HG03066 (cell line): ENCODE measurements around the gene DUSP10.

Source experiments
- ATAC-seq: cut with Tn5 transposase; IDR thresholded peaks from one replicate; pipeline ENCODE4 v1.9.1; 2021; ENCODE audit warnings: low read depth; ENCODE audit not compliant: unreplicated experiment

Gene DUSP10

DNA sequence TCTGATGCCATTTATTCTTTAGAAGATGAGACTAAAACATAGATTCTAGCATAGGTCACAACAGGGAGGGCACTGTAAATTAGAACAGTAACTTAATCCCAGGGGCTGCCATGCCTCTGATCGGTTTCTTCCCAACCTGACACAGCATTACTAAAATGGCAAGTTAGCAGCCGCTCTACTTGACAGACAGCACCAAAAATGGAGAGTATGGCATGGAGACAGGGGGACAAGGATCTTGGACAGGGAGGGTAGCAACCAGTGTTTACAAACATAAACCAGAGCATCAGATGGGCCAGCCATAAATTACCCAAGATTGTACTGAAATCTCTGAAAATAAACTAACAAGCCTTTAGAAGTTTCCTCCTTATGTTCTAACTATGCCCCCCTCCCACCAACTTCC is 5.9 kb downstream of the DUSP10 start:
- ATAC-seq: no peak

DNA sequence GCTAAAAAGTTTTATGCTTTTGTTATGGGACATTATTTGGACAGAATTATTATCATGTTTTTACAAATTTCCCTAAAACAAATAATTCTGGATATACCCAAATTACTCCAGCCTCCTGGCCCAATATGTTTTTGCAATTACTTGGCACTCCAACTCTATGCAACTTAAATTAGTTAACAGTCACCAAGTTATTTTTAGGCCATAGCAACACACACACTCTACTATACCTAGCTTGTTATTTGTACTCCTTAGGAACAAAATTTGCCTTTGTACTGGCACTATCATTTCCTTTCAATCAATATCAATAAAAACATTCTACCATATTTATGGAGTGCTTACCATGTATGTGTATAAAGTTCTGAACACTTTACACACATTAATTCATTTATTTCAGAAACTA is 7.7 kb downstream of the DUSP10 start:
- ATAC-seq: no peak

DNA sequence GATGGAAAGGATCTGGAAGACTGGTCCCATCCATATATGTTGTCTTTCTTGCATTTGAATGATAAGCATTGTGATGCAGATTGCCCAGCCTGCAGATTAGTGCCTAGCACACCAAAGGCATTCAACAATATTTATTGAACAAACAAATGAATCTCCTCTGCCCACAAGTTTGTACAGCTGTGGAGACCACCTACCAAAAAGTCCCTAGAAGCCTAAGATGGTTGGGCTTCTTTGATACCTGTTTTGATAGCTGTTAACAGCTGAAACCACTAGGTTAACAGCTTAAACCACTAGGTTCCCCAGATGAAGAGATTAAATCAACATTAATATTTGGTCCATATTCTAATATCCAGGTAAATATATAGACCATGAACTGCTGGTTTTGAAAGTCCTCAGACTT is 9.8 kb downstream of the DUSP10 start:
- ATAC-seq: no peak

DNA sequence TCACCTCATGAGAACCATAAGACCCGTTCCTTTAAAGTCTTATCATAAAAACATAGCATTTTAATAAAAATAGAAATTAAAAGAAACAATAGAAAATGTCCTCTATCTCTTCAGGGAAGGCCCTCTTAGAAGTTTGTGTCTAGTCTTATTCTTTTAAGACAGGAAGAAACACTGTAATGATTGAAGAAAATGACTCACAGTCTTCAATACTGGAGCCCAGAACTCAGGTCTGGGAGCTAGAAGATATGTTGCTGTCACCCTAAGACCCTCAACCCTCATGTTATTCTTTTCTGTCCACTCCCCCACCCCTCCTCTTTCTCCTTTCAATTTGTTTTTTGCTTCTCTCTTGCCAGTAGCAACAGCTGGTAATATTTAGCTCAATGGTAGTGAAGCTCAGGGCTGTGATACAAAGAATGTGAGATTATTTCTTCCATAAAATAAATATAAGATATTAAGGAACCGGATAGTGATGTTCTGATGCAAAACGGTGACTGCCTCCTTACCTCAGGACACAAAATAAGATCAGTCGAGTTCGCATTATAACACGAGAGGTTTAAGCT is 12.0 kb downstream of the DUSP10 start:
- ATAC-seq: no peak

DNA sequence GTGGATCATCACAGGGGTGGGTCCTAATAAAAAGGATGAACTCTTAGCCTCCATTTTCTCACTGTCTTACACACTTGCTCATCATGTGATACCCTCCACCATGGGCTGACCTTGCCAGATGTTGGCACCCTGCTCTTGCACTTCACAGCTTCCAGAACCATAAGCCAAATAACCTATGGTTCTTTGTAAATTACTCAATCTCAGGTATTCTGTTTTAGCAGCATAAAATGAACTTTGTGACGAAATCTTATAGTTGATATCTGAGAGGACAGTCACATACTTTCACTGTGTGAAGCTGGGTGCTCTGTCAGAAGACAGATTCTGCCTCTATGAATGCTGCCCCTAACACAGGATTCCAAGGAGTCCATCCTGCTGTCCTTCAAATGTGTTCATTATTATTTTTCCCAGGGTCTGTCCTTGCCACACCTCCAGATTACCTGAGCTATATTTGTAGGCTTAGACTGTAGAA is 13.8 kb downstream of the DUSP10 start:
- ATAC-seq: no peak

DNA sequence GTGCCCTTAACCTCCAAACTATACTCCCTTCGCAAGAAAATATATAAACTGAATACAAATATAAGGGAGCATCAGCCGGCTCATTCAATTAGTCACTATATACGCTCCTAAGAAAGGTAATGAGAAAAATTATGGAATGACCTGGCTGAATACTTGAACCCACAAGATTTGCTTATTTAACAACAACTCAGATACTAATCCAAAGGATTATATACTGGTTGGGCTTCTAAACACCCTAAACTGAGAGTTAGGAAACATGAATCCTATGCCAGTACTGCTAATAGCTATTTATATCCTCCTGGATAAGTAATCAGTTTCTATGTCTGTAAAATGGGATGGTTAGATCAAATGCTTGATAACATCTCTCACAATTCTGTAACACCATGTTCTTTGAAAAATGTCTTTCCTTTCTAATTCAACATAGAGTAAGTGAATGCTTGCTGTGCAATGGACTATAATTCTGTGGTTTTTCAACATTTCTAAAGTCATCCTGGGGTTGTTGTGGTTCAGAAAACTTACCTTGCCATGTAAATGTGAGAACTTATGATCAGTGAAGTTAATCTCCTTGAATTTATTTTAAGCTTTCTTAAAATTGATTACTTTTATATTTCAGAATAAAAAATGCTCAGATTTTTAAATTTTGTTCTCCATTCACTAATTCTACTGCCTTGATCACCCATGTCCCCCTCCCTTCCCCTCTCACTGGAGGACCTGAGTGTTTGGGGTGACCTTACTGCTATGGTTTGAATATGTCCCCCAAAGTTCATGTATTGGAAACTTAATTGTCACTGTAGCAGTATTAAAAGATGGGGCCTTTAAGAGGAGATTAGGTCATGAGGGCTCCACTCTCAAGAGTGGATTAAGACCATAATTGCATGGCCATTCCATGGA is 14.5 kb downstream of the DUSP10 start:
- no peak for ATAC-seq

DNA sequence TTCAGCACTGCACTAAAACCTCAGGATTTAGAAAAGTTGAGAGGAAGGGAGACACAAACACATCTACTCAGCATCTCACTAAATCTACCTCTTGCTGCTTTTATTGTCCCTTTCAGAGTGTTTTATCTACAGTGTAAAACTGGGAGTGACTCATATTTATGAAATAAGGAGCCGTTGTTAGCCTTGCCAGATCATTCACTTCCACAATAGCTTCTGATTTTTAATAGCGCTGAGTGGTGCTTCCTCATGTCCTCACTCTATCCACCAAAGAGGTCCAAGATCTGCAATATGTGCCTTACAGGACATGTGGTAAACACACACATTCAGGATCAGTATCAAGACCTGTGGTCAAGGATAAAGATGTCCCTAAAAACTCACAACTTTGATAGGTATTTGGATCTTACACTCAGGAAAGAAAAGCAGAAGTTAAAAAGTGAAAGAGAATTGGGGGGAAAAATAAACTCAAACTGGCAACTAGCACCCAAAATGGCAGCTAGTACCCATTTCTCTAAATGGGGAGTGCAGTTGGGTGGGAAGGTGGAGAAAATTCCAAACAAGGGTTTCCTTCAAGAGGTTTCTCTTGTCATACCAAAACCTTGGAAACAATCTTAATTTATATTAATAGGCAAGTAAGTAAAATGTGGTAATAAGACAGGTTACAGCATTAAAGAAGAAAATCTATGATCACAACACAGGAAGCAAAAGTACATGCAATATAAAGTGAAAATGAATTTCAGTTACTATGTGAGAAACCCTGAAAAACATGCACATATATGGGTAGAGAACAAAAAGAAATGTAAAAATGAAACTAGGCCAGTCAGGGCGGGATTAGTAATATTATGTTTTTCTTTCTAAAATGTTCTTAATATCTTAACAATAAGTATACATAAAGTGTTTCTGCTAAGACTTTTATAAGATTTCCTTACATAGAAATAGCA is 15.9 kb downstream of the DUSP10 start:
- peak; percentile 43 for ATAC-seq

DNA sequence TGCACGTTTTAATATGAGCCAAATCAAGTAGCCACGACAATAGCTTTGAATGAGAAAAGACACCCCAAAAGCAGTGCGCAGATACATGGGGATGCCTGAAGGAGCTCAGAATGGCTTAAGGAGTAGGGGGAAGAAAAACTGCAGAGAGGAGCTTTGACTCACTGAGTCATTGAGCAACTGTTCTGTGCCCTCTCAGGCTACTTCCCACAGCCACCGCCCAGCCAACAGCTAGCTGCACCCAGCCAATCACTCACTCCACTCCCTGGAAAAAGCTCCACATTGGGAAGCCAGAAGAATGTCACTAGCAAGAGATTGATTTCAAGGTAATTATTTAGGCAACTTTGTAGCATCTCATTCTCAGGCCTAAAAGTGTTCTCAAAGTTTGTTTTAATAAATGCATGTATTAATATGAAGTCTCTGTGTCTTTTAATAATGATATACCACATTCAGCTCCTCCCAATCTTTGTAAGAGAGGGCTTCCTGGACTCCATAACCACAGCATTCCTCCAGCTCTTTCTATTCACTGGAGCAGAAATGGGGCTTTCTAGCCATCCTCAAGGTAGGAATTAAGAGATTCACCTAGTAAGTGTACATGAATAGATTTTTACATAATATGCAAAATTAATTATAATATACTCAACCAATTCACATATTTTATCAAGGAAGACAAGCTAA is 16.8 kb downstream of the DUSP10 start:
- no peak for ATAC-seq

DNA sequence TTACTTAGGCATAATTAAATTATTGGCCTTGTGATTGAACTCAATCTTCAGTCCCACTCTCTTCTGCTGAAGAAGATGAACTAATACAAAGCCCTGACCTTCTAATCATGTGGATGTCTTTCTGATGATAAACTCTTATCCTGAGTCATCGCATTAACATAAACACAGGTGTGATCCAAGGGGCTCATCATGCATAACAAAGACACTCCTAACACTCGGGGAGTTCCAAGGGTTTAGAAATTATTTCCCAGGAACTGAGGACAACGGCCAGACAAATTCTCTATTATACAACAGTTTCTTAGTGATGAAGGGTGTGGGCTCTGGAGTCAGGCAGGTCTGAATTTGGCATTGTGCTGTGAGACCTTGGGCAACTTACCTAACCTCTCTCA is 18.0 kb downstream of the DUSP10 start:
- no peak for ATAC-seq

DNA sequence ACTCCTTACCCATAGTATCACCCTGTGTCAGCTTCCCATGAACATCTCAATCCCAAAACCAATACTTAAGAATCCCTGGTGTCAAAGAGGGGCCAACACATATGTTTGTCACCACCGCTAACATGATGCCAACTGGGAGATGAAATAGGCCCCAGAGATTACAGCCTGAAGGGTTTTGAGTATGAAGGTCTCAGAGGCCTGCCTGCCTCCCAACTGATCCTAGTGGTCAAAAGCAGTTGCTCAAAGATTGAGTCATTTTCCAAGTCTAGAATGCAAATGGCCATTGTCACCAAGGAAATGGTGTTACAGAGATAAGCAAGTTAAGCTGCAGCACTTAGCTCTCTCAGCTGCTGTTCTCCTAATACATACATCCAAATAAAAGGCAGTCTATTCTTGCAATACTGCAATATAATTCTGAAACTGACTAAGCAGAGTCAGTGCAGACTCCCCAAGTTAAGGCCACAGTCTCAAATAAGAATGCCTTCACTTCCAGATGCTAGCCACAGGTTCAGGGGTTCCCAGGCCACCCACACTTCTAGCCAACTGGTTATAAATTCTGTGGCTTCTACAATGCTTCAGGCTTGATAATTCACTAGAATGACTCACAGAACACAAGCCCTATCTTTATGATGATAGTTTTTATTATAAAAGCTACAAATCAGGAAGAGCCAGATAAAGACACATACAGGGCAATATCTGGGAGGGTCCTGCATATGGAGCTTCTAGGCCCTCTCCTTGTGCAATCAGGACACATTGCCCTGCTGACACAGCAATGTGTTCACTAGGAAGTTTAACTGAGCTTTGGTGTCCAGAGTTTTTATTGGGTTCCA is 18.7 kb downstream of the DUSP10 start:
- no peak for ATAC-seq

DNA sequence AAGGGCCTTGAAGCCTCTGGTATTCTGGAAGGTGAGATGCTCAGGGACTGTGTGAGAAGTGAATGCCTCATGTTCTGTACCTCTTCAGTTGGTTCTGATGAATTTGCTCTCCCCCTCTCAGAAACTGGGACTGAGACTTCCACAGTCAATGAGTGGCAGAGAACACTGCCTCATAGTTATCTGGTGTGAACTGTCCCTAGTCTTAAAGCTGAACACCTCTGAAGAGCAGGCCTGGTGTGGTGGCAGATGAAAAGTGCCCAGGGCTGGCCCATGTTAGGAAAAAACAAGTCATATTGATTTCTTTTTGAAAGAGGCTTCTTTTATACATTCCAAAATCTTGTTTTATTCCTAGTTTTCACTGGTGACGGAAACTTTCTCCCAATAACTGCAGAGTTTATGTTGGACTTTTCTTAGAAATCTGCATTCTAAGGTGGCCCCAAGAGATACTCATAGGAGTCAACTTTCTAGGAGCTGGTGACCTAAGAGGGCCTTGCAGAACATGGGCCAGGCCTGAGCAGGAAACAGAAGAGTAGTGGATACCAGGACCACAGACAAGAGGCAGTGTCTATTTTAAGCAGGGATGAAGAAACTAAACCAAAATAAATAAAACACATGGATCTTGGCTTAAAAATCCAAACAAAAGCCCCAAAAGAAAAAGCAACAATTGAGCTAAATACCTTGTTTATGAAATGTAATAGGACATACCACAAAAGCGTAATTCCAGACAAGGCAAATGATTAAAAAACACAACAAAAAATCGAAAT is 19.5 kb downstream of the DUSP10 start:
- no peak for ATAC-seq

DNA sequence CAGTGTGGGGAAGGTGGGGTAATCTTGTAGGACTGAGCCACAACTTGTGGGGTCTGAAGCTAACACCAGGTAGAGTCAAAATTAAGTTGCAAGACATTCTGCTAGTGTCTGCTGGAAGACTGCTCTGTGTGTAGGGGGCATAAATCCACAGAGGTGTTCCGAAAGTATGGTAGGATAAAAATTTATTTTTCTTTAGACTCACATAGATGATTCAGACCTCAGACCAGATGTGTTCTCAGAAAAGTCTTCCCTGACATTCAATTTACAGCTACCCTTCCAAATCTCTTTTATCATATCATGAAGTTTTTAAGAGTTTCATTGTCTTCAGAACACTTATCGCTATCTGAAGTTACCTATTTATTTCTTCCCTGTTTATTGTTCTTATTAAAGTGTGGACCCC is 21.3 kb downstream of the DUSP10 start:
- ATAC-seq: no peak

DNA sequence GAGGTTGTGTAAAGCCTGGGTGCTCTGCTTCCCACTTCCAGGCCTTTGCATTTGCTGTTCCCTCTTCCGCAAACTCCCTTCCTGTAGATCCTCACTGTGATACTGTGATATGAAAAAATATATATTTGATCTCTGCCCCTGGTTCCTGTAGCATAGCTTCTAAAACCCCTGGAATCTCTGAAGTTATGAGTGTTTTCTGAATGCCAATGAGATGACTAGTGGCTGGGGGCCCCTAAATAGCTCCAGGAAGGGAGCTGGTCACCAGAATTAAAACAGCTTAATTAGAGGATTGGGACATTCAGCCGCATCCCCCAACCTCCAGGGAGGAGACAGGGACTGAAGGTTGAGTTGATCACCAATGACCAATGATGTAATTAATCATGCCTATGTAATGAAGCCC is 21.9 kb downstream of the DUSP10 start:
- ATAC-seq: no peak

DNA sequence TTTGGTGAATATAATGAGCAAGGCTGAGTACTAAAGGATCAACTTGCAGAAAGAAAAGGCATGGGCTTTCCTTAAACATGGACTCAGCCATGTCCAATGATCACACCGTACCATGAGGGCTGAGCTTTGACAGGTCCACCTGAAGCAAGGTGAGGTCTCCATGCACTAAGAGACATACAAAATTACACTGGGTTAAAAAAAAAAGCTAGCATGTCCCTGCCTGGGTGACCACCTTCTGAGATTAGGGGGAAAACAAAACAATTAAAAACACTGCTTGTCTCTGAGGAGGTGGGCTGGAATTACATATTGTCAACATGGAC is 22.7 kb downstream of the DUSP10 start:
- no peak for ATAC-seq

DNA sequence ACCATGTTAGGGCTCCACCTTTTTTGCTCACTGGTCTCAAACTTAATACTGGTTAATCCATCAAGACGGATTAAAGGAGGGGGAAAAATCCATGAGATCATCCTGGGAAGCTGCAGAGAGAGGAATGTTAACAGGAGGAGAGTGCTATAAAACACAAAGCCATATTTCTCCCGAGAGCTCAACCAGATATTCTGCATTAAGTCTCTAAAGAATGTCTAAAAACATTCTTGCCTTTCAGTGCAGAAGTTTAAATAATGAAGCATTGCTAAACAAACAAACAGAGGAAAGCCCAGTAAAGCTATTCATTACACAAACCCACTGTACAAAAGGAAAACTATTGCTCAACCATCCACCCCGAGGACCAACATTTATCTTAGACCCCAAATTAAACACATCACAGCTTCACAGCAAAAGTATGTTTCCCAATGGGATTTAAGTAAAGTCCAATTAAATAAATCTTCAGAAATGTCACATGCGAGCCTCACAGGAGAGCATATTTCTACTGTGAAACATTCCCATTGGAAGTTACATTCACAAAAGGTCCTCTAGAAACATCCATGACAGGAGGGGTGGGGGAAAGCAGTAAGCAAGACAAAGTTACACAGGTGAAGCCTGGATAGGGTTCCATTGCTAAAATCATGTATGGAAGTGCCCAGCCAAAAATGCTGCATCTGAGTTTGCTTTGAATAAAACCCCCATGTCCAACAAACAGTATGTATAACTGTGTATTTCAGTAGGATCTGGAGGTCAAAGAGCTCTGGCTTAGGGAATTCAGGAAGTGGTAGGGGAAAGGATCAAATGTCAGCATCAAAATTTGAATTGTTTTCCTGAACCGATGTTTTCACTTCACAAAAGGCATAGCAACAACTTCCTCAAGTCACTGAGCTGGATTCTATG is 23.3 kb downstream of the DUSP10 start:
- no peak for ATAC-seq

DNA sequence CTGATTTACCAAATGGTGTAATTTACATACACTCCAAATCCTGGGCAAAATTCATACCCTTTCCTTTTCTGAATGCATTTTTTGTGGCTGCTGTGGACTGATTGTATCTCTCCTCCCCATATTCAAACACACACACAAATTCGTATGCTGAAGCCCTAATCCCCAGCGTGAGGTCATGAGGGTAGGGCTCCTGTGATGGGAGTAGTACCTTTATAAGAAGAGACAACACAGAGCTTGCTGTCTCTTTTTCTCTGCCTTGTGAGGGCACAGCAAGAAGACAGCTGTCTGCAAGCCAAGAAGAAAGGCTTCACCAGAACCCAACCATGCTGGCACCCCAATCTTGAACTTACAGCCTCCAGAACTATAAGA is 24.4 kb downstream of the DUSP10 start:
- ATAC-seq: no peak

DNA sequence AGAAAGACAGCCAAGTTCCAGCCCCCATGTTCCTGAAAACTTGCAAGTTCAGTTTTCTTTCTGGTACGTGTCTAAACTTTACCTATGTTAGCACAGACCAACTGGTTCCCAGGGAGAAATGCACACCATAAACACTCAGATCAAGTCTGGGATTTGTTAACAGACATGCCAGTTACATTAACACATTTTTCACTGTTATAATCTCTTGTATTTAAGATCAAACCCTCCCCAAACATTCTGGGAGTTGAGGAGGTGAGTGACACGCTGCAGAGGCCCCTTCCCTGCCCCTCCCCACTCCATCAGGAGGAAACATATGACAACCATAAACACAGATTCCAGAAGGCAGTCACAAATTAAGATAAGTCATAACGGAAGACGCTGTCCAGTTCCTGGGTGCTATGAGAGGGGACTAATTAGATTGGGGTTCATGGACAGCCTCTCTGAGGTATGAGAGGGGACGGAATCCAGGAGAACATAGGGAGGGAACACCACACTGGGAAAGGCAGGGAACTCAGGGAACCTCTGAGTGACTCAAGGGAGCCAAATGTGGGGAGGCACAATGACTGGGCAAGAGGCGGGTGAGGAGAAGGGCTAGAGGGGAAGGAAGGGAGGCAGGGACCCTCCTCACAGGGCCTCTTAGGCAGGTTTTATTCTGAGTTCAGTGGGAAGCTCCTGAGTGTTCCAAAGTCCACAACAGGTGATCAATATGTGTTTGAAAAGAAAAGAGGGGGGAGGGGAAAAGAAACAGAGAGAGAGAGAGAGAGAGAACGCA is 25.0 kb downstream of the DUSP10 start:
- no peak for ATAC-seq
